Measurements from ENCODE around the gene TRIP12.

GRCh38 chr2:229794636-229795035, 127.2 kb downstream of the TRIP12 start:
- TF ChIP-seq, protein P1, sequence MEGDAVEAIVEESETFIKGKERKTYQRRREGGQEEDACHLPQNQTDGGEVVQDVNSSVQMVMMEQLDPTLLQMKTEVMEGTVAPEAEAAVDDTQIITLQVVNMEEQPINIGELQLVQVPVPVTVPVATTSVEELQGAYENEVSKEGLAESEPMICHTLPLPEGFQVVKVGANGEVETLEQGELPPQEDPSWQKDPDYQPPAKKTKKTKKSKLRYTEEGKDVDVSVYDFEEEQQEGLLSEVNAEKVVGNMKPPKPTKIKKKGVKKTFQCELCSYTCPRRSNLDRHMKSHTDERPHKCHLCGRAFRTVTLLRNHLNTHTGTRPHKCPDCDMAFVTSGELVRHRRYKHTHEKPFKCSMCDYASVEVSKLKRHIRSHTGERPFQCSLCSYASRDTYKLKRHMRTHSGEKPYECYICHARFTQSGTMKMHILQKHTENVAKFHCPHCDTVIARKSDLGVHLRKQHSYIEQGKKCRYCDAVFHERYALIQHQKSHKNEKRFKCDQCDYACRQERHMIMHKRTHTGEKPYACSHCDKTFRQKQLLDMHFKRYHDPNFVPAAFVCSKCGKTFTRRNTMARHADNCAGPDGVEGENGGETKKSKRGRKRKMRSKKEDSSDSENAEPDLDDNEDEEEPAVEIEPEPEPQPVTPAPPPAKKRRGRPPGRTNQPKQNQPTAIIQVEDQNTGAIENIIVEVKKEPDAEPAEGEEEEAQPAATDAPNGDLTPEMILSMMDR (conservative IDR thresholded peaks at IDR 0.05; ENCODE audit: low read length) = no peak
- no peak for TF ChIP-seq EZH2phosphoT487 (IDR thresholded peaks at IDR 0.05; ENCODE audit: borderline replicate concordance)

Measured in Loucy (cell line).